ACC112 (cell line): ENCODE results near the gene DMRT1.
"Not testable (repeated sequence)": the region's sequence is repeated elsewhere in the genome, so short reads cannot be mapped to it uniquely, and the experiment has no call there.

Experiments
- H2AFZ ChIP-seq: fragments of 200-600 bp; sonication (generic); one replicate; pipeline ENCODE4 v1.6.0; 2017; ENCODE audit warnings: antibody characterized with exemption, low read length; ENCODE audit not compliant: unreplicated experiment
- H3K27ac ChIP-seq: fragments of 200-600 bp; sonication (generic); 2 replicates; pipeline ENCODE4 v1.5.1; 2014; ENCODE audit warnings: low read depth, mild to moderate bottlenecking, antibody characterized with exemption, low read length, moderate library complexity
- H3K27me3 ChIP-seq: fragments of 200-600 bp; sonication (generic); 2 replicates; pipeline ENCODE4 v1.6.1; 2014; ENCODE audit warnings: mild to moderate bottlenecking, antibody characterized with exemption, low read length, moderate library complexity, mixed read lengths; ENCODE audit not compliant: insufficient read depth
- H3K36me3 ChIP-seq: fragments of 200-600 bp; sonication (generic); 2 replicates; pipeline ENCODE4 v1.6.1; 2016; ENCODE audit warnings: mild to moderate bottlenecking, antibody characterized with exemption, low read length, moderate library complexity, mixed read lengths; ENCODE audit not compliant: insufficient read depth
- H3K4me1 ChIP-seq: fragments of 200-600 bp; sonication (generic); one replicate; pipeline ENCODE4 v1.6.1; 2016; ENCODE audit warnings: low read length, mixed read lengths; ENCODE audit not compliant: insufficient read depth, unreplicated experiment, control insufficient read depth
- H3K4me3 ChIP-seq: fragments of 200-600 bp; sonication (generic); 2 replicates; pipeline ENCODE4 v1.5.1; 2014; ENCODE audit warnings: mild to moderate bottlenecking, low read depth, low read length
- H3K79me2 ChIP-seq: fragments of 200-600 bp; sonication (generic); one replicate; pipeline ENCODE4 v1.6.0; 2016; ENCODE audit warnings: low read length; ENCODE audit not compliant: control insufficient read depth, unreplicated experiment, insufficient read depth

DMRT1 gene

GRCh38 chr9:893843-894420 is 52.4 kb downstream of the DMRT1 start:
- no peak overlapping the region for H3K4me3 ChIP-seq
- H2AFZ ChIP-seq: no peak overlapping the region

DNA sequence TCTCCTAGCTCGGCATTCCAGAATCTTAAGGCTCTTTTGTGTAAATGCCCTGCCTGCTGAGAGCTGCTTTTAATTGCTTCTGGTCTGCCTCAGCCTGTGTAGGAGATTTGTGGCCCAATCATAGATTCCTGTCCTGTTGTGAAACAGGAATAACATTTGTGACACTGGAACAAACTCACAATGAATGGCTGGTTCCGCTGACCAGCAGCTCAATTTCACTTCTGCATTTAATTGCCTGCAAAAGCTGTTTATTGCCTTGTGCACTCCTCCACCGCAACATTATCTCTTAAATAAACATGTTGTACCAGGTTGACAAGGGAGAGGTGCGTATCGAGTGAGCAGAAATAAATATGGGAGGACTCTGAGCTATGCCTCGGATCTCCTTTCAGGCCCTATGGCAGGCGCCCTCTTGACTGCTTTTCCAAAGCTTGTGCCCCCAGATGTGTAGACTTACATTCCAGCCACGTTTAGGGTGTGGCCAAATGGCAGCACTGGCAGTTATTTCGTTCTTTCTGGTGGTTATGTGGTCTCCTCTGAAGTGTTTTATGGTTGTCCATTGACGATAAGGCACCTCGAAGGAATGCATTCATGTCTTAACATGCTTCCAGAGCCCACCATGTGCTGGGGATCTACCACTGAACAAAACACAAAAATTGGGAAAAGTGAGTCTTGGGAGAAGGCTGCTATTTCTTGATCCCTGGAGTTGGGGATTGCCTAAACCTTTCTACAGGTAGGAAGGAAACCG is 58.1 kb downstream of the DMRT1 start:
- Histone ChIP-seq H2AFZ (no peak overlapping the region), H3K4me1 (no peaks in the 10 kb centered on the region), H3K27me3 (peaks cover 23% of the 10 kb centered on the region; the same call in 1 of the 2 replicates), H3K4me3 (no peak overlapping the region), H3K36me3 (no peaks in the 10 kb centered on the region), H3K79me2 (no peaks in the 10 kb centered on the region), H3K27ac (no peak overlapping the region)

More at GRCh38 chr9:893843-894420, 52.4 kb downstream of the DMRT1 start:
- peaks cover 3% of the 10 kb centered on the region for H3K4me1 ChIP-seq
- no peaks in the 10 kb centered on the region for H3K36me3 ChIP-seq
- no peak overlapping the region for H3K27ac ChIP-seq
- H3K79me2 ChIP-seq: no peaks in the 10 kb centered on the region
- H3K27me3 ChIP-seq: no peaks in the 10 kb centered on the region

DNA sequence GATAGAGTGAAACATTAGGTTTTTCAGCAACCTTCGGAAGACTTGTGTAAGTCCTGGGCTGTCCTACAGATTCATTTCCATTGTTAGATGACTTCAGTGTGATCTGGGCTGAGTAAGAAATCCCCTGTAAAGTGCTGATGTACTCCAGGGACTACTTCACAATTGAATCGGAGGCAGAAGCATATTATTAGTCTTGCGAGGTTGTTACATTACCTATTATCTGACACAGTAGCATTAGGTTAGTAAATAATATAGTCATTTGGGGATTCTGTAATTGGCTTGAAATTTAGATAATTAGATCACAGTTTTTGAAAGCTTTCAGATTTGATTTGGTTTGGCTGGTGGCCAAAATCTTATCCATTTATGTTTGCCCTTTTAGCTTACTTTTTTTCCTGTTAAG is 62.4 kb downstream of the DMRT1 start:
- Histone ChIP-seq H3K79me2 (no peaks in the 10 kb centered on the region), H3K27me3 (peaks cover 59% of the 10 kb centered on the region), H3K4me3 (no peak overlapping the region), H3K36me3 (no peaks in the 10 kb centered on the region), H3K27ac (no peak overlapping the region), H3K4me1 (no peaks in the 10 kb centered on the region), H2AFZ (no peak overlapping the region)

- Histone ChIP-seq H2AFZ (no peak overlapping the region), H3K27me3 (peaks cover 70% of the 10 kb centered on the region), H3K36me3 (no peaks in the 10 kb centered on the region), H3K27ac (no peak overlapping the region), H3K4me1 (no peaks in the 10 kb centered on the region), H3K4me3 (no peak overlapping the region), H3K79me2 (no peaks in the 10 kb centered on the region)
Measured at GRCh38 chr9:905906-906305, 64.4 kb downstream of the DMRT1 start.

DNA sequence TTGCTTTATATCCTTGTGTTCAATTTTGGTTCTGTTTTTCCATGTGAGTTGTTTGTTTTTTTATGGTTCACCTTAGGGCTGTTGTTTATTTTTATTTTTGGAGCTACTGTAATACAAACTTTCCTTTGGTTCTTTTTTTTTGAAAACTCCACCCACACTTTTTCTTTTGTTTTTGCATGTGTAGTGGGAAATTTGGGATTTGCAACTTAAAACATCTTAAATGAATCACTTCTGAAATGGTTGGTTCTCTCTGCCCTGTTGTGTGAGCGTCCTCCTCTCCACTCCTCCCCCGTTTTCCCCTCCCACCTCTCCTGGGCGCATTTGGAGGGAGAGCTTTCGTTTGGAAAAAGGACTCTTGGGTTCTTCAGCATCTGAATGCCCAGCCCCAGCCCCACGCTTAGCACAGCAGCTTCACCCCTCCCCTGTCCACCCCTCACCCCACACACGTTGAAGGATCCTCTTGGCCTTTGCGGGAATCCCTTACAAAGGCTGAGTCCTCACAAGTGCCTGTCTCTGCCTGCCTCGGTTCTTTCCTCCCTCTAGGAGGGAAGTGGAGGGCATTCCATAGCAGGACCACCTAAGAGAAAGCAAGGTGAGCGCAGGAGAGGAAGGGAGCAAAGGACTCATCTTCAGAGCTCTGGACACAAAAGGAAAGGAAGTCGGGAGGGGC is 67.2 kb downstream of the DMRT1 start:
- no peak overlapping the region for H3K27ac ChIP-seq
- no peaks in the 10 kb centered on the region for H3K79me2 ChIP-seq
- H3K4me1 ChIP-seq: no peaks in the 10 kb centered on the region
- no peak overlapping the region for H2AFZ ChIP-seq
- peaks cover 61% of the 10 kb centered on the region for H3K27me3 ChIP-seq
- no peaks in the 10 kb centered on the region for H3K36me3 ChIP-seq
- H3K4me3 ChIP-seq: no peak overlapping the region

DNA sequence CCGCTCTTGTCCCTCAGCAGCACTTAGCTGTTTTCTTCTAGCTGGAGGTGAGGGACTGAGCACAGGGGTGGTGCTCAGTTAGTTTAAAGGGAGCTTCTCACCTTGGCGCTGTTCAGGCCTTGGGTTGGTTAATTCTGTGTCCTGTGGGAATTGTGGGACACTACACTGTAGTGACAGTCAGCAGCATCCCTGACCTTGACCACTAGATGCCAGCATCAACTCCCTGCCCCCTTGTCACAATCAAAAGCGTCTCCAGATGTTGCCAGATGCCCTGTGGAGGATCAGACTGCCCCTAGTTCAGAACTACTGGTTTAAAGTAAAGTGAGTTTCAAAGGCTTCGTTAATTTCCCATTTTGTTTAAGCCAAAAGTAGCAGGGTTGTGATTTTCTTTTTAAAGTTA is 69.5 kb downstream of the DMRT1 start:
- no peak overlapping the region for H3K27ac ChIP-seq
- no peaks in the 10 kb centered on the region for H3K4me1 ChIP-seq
- H3K79me2 ChIP-seq: no peaks in the 10 kb centered on the region
- H3K36me3 ChIP-seq: no peaks in the 10 kb centered on the region
- no peak overlapping the region for H3K4me3 ChIP-seq
- peaks cover 46% of the 10 kb centered on the region for H3K27me3 ChIP-seq
- no peak overlapping the region for H2AFZ ChIP-seq

- no peak overlapping the region for H2AFZ ChIP-seq
- H3K27ac ChIP-seq: no peak overlapping the region
- no peaks in the 10 kb centered on the region for H3K4me1 ChIP-seq
- no peaks in the 10 kb centered on the region for H3K79me2 ChIP-seq
- H3K27me3 ChIP-seq: peaks cover 28% of the 10 kb centered on the region; the same call in 1 of the 2 replicates
- no peaks in the 10 kb centered on the region for H3K36me3 ChIP-seq
- H3K4me3 ChIP-seq: no peak overlapping the region
Measured at GRCh38 chr9:912776-913175, 71.3 kb downstream of the DMRT1 start.

- H3K27me3 ChIP-seq: peaks cover 20% of the 10 kb centered on the region; the same call in 1 of the 2 replicates
- not testable (repeated sequence) for H3K79me2 ChIP-seq, H3K4me1 ChIP-seq, H3K4me3 ChIP-seq, H2AFZ ChIP-seq, H3K27ac ChIP-seq, H3K36me3 ChIP-seq
Measured at GRCh38 chr9:913526-913925, 72.0 kb downstream of the DMRT1 start.

DNA sequence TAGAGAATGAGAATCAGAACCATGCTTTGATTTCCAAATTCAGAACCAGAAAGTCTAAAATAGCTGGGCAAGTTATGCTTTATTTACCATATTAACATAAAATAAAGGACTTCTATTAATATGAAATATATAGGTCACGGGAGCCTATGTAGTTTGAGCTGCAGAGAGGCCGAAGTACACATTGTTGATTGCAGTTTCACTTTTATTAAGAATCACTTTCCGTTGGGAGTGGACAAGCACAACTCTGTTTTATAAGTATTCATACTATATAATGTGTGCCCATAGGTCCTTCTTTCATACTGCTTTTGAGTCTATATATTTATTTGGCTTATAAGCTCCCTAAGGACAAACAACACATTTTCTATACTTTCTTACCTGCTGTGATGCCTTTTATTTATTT is 76.2 kb downstream of the DMRT1 start:
- H3K4me3 ChIP-seq: peak overlapping the region; percentile 44
- no peaks in the 10 kb centered on the region for H3K4me1 ChIP-seq
- H3K27me3 ChIP-seq: peaks cover 5% of the 10 kb centered on the region
- no peak overlapping the region for H3K27ac ChIP-seq
- no peak overlapping the region for H2AFZ ChIP-seq
- no peaks in the 10 kb centered on the region for H3K36me3 ChIP-seq
- H3K79me2 ChIP-seq: no peaks in the 10 kb centered on the region

GRCh38 chr9:920927-921326 is 79.4 kb downstream of the DMRT1 start:
- no peak overlapping the region for H3K27ac ChIP-seq
- H3K4me3 ChIP-seq: no peak overlapping the region
- no peaks in the 10 kb centered on the region for H3K4me1 ChIP-seq
- H2AFZ ChIP-seq: no peak overlapping the region
- no peaks in the 10 kb centered on the region for H3K36me3 ChIP-seq
- H3K79me2 ChIP-seq: no peaks in the 10 kb centered on the region
- H3K27me3 ChIP-seq: peaks cover 5% of the 10 kb centered on the region

DNA sequence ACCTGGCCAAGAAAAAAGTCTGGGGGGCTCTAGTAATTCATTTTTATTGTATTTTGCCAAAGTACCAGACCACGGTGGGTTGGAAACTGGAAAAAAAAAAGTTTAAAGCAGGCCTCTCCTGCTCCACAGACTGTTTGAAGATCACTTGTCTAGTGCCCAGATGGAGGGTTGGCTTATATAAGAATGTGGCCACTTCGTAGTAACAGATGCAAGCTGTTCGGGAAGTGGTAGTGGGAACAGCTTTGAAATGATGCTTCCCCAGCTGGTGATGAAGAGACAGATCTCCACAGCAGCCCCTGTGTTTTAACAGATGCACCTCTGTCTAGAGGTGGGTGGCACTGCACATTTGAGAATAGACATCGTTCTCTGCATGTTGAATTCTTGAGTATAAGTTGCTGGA is 80.7 kb downstream of the DMRT1 start:
- H3K79me2 ChIP-seq: no peaks in the 10 kb centered on the region
- H3K36me3 ChIP-seq: no peaks in the 10 kb centered on the region
- no peak overlapping the region for H3K4me3 ChIP-seq
- peaks cover 8% of the 10 kb centered on the region for H3K27me3 ChIP-seq
- H2AFZ ChIP-seq: no peak overlapping the region
- H3K27ac ChIP-seq: no peak overlapping the region
- no peaks in the 10 kb centered on the region for H3K4me1 ChIP-seq
